ENCODE data around the gene FCER2.

FCER2 gene

GRCh38 chr19:7732045-7732444 is 30.1 kb upstream of the FCER2 start, which contains the start of gene CLEC4G:
TSS of gene CLEC4G (minus strand) at chr19:7732110. CDS start at chr19:7732102, 8 bp downstream.
- no peak for DNase-seq (ENCODE audit: low read depth)

GRCh38 chr19:7731615-7732014 is 29.7 kb upstream of the FCER2 start:
- no peak for DNase-seq (ENCODE audit: low read depth)

- DNase-seq (ENCODE audit: low read depth): no peak
These were observed 29.3 kb upstream of the FCER2 start for GRCh38 chr19:7731218-7731595.

- DNase-seq (ENCODE audit: low read depth): no peak
These were observed 28.6 kb upstream of the FCER2 start for GRCh38 chr19:7730286-7731217.

GRCh38 chr19:7729831-7730285 is 27.9 kb upstream of the FCER2 start:
- no peak for DNase-seq (ENCODE audit: low read depth)

- DNase-seq (ENCODE audit: low read depth): no peak
These were observed 27.3 kb upstream of the FCER2 start for GRCh38 chr19:7729211-7729610.

GRCh38 chr19:7725791-7726190 is 23.9 kb upstream of the FCER2 start:
- DNase-seq (ENCODE audit: low read depth): no peak

GRCh38 chr19:7722231-7722651 is 20.3 kb upstream of the FCER2 start:
- DNase-seq (ENCODE audit: low read depth): no peak

- no peak for DNase-seq (ENCODE audit: low read depth)
These were observed 18.4 kb upstream of the FCER2 start for GRCh38 chr19:7720351-7720750.

- DNase-seq (ENCODE audit: low read depth): no peak
These were observed 16.7 kb upstream of the FCER2 start for GRCh38 chr19:7718668-7719067.

GRCh38 chr19:7716762-7717161 is 14.8 kb upstream of the FCER2 start:
- no peak for DNase-seq (ENCODE audit: low read depth)

- DNase-seq (ENCODE audit: low read depth): no peak
These were observed 13.7 kb upstream of the FCER2 start for GRCh38 chr19:7715671-7716070.

GRCh38 chr19:7710616-7711015 is 8.7 kb upstream of the FCER2 start:
- DNase-seq (ENCODE audit: low read depth): no peak

- no peak for DNase-seq (ENCODE audit: low read depth)
These were observed 8.1 kb upstream of the FCER2 start for GRCh38 chr19:7709932-7710460.

- DNase-seq (ENCODE audit: low read depth): no peak
These were observed 5.1 kb upstream of the FCER2 start for GRCh38 chr19:7706955-7707456.

- DNase-seq (ENCODE audit: low read depth): no peak
These were observed 4.4 kb upstream of the FCER2 start for GRCh38 chr19:7706188-7706954.

- DNase-seq (ENCODE audit: low read depth): peak; percentile 47
These were observed 3.7 kb upstream of the FCER2 start for GRCh38 chr19:7705387-7706187.

- no peak for DNase-seq (ENCODE audit: low read depth)
These were observed 2.5 kb upstream of the FCER2 start for GRCh38 chr19:7704280-7705060.

GRCh38 chr19:7703332-7703731 is 1.4 kb upstream of the FCER2 start:
- DNase-seq (ENCODE audit: low read depth): no peak

GRCh38 chr19:7701049-7701653 is 780 bp downstream of the FCER2 start:
- no peak for DNase-seq (ENCODE audit: low read depth)

Data from stimulated activated CD8-positive, alpha-beta memory T cell treated with anti-CD3 and anti-CD28 coated beads, Interleukin-7, amount 100 ng/mL, for 24 hours (primary cell).